CD4-positive, alpha-beta memory T cell (primary cell): ENCODE measurements around the gene GADD45G. TPM values are rescaled to one million over a fixed set of nuclear protein-coding genes. Genes with fewer than 3 reads are reported as not detected.
A peak's percentile ranks its signal among the peaks of the same experiment; 100 is the strongest.

Experiments
- CTCF ChIA-PET: fragments of 350-600 bp; sonication (Branson Sonifier 250); formaldehyde crosslinking; loops from one replicate; lab custom pipeline; 2021; ENCODE audit warnings: inconsistent platforms; ENCODE audit not compliant: partially characterized antibody; lab: Charles Lee
- POLR2A ChIA-PET: fragments of 350-600 bp; sonication (Branson Sonifier 250); formaldehyde crosslinking; loops from one replicate; lab custom pipeline; 2021; ENCODE audit not compliant: partially characterized antibody; lab: Charles Lee
- DNase-seq, 5 donors: peaks; one replicate each; pipeline versions ENCODE4 v3.0.0 to v3.0.0-alpha.2; 2020 to 2022; ENCODE audit warnings: mixed read lengths in 1 of 5
- H3K27ac ChIP-seq: one replicate; pipeline ENCODE4 v1.7.0; 2013; ENCODE audit warnings: low read depth, low read length
- H3K27me3 ChIP-seq: 2 replicates; pipeline ENCODE4 v1.7.0; 2013; ENCODE audit warnings: mild to moderate bottlenecking, low read length, moderate library complexity; ENCODE audit not compliant: insufficient read depth
- H3K36me3 ChIP-seq: 2 replicates; pipeline ENCODE4 v1.7.0; 2013; ENCODE audit warnings: mild to moderate bottlenecking, low read length, moderate library complexity; ENCODE audit not compliant: insufficient read depth
- H3K4me1 ChIP-seq: 2 replicates; pipeline ENCODE4 v1.7.0; 2013; ENCODE audit warnings: mild to moderate bottlenecking, low read length, moderate library complexity; ENCODE audit not compliant: insufficient read depth
- H3K4me3 ChIP-seq, 2 donors: one replicate each; pipeline ENCODE4 v1.7.0; 2013; ENCODE audit warnings: low read length in 2 of 2, mild to moderate bottlenecking in 1 of 2
- H3K9me3 ChIP-seq, 2 donors: one replicate each; pipeline ENCODE4 v1.7.0; 2013; ENCODE audit warnings: low read length in 2 of 2, control low read depth in 1 of 2; ENCODE audit not compliant: control insufficient read depth in 1 of 2
- H3K27ac Mint-ChIP-seq, 7 donors: one replicate each; pipeline ENCODE4 v1.8.0; 2020 to 2021; ENCODE audit warnings: mixed read lengths in 7 of 7, mild to moderate bottlenecking in 6 of 7, inconsistent platforms in 3 of 7, moderate library complexity in 3 of 7
- H3K27me3 Mint-ChIP-seq, 2 donors: one replicate each; pipeline ENCODE4 v1.8.0; 2020 to 2021; ENCODE audit warnings: mixed read lengths in 2 of 2
- H3K36me3 Mint-ChIP-seq, 2 donors: one replicate each; pipeline ENCODE4 v1.8.0; 2020 to 2021; ENCODE audit warnings: mixed read lengths in 2 of 2, inconsistent platforms in 1 of 2, mild to moderate bottlenecking in 1 of 2
- H3K4me1 Mint-ChIP-seq, 4 donors: one replicate each; pipeline ENCODE4 v1.8.0; 2020 to 2021; ENCODE audit warnings: mixed read lengths in 4 of 4, mild to moderate bottlenecking in 1 of 4
- H3K4me3 Mint-ChIP-seq, 8 donors: one replicate each; pipeline ENCODE4 v1.8.0; 2020 to 2021; ENCODE audit warnings: mixed read lengths in 8 of 8, mild to moderate bottlenecking in 7 of 8, moderate library complexity in 6 of 8, inconsistent platforms in 3 of 8
- H3K9me3 Mint-ChIP-seq, 8 donors: one replicate each; pipeline ENCODE4 v1.8.0; 2020 to 2021; ENCODE audit warnings: mixed read lengths in 8 of 8, mild to moderate bottlenecking in 5 of 8, inconsistent platforms in 3 of 8, moderate library complexity in 1 of 8
- intact Hi-C: fragments of 100-400 bp; cut with micrococcal nuclease; formaldehyde crosslinking; loops from one replicate; pipeline ENCODE4 v1.15.1; 2023
- polyA plus RNA-seq, 2 donors: library from polyadenylated mRNA; unstranded; fragments of 300-500 nt; fragmentation: Illumina TruSeq; gene quantifications; one replicate each; pipeline ENCODE4 v1.2.3, GENCODE V29; 2021
- total RNA-seq, 2 experiments: library from RNA; stranded (reverse); gene quantifications; one replicate each; pipeline ENCODE4 v1.2.3, GENCODE V29; 2021

GADD45G gene
- total and polyA plus RNA-seq, 4 experiments from 2014 or later = 0.96 to 2.9 (median 2.4) TPM; not detected in 1

DNA sequence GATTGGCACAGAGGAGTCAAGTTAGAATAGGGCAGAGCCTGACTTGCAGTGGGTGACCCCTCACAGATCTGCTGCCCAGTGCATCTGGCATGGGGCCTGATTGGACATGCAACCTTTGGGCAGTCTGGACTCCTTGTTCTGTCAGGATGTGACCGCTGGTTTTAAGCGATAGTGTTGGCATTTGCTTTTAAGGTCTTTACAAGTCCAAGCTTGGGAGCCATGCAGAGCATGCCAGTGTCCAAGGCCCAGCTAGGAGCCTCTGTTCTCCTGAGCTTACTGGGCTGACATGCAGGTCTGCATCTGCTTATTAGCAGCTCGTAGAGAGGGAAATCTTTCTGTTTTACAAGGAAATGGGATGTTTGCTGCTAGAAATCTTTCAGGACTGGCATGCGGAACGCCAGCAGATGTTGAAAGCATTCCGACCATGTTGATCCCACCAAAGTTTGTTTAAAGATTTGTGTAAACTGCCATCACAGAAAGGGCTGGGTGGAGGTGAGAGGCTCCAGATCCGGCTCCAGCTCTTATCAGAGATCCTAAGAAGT lies 27.5 kb downstream of the GADD45G start:
- no peaks in the 10 kb centered on the region for H3K36me3 Mint-ChIP-seq
- H3K4me1 Mint-ChIP-seq = no peaks in the 10 kb centered on the region
- ChIA-PET CTCF (no interaction called here), POLR2A (no interaction called here)
- H3K27me3 ChIP-seq = no peaks in the 10 kb centered on the region
- no peak overlapping the region for H3K4me3 ChIP-seq
- DNase-seq = no peak
- H3K9me3 ChIP-seq = no peaks in the 10 kb centered on the region
- H3K27ac ChIP-seq = no peak overlapping the region
- H3K27me3 Mint-ChIP-seq = no peaks in the 10 kb centered on the region
- no peak overlapping the region for H3K27ac Mint-ChIP-seq
- no peaks in the 10 kb centered on the region for H3K9me3 Mint-ChIP-seq
- H3K4me1 ChIP-seq = no peaks in the 10 kb centered on the region
- intact Hi-C loops = no loop called here
- H3K36me3 ChIP-seq = no peaks in the 10 kb centered on the region
- no peak overlapping the region for H3K4me3 Mint-ChIP-seq

DNA sequence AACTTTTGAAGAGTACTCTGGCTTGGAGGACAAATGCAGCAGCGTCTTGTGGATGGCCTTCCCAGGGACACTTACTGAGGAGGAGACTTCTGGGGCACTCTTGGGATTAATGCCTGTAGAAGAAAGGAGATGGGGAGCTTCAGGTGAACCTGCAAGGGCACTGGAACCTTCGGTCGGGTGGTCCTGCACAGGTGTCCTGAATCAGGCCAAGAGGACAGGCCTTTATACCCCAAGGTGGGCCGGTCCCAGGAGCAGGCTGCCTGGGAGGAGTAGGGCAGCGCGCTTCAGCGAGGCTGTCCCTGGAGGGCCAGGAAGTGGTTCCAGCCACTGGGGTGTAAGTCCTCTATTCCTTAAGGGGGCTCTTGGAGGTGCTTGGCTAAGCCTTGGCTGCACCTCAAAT lies 27.9 kb downstream of the GADD45G start:
- Mint-ChIP-seq H3K36me3 (no peaks in the 10 kb centered on the region), H3K4me3 (no peak overlapping the region), H3K9me3 (no peaks in the 10 kb centered on the region), H3K4me1 (no peaks in the 10 kb centered on the region), H3K27ac (no peak overlapping the region), H3K27me3 (no peaks in the 10 kb centered on the region)
- DNase-seq = no peak
- Histone ChIP-seq H3K4me3 (no peak overlapping the region), H3K9me3 (no peaks in the 10 kb centered on the region), H3K27me3 (no peaks in the 10 kb centered on the region), H3K27ac (no peak overlapping the region), H3K36me3 (no peaks in the 10 kb centered on the region), H3K4me1 (no peaks in the 10 kb centered on the region)
- POLR2A ChIA-PET = no interaction called here
- intact Hi-C loops = no loop called here
- CTCF ChIA-PET = no interaction called here

DNA sequence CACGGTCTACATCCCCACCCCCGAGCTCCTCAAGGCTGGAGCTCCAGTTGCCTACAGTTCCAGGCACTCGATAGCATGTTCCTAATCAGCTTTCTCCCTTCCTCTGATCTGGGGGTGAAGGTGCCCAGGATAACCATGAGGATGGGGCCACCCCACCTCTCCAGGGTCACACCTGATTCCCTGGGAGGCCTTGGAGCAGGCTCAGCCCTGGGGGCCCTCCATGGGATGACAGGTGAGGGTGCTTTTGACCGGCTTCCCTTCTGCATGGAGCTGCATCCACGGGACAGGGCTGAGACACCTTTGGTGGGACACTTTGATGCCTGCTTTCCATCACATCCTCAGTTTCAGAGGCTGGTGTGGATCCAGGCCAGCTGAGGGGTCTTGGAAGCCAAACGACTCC lies 28.6 kb downstream of the GADD45G start:
- no peak overlapping the region for H3K4me3 ChIP-seq
- H3K27me3 Mint-ChIP-seq = no peaks in the 10 kb centered on the region
- no peak overlapping the region for H3K27ac ChIP-seq
- POLR2A ChIA-PET = no interaction called here
- no peaks in the 10 kb centered on the region for H3K27me3 ChIP-seq
- no peak overlapping the region for H3K27ac Mint-ChIP-seq
- no peak overlapping the region for H3K4me3 Mint-ChIP-seq
- no peaks in the 10 kb centered on the region for H3K4me1 Mint-ChIP-seq
- H3K36me3 Mint-ChIP-seq = no peaks in the 10 kb centered on the region
- DNase-seq = no peak
- CTCF ChIA-PET = no interaction called here
- no peaks in the 10 kb centered on the region for H3K9me3 ChIP-seq
- no peaks in the 10 kb centered on the region for H3K36me3 ChIP-seq
- no peaks in the 10 kb centered on the region for H3K4me1 ChIP-seq
- intact Hi-C loops = no loop called here
- H3K9me3 Mint-ChIP-seq = no peaks in the 10 kb centered on the region

DNA sequence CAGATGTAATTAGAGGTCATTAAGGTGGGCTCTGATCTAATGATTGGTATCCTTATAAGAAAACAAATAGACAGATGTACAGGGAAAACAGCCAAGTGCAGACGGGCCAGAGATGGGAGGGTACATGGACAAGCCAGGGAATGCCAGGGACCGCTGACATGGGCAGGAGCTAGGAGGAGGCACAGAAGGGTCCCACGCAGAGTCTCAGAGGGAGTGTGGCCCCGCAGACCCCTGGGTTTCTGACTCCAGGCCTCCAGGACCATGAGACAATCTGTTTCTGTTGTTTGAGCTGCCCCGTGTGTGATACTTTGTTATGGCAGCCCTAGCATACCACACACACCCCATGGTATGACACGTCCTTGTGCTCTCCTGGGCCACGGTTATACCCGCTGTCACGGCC lies 29.1 kb downstream of the GADD45G start:
- ChIA-PET CTCF (no interaction called here), POLR2A (no interaction called here)
- H3K9me3 Mint-ChIP-seq = no peaks in the 10 kb centered on the region
- Histone ChIP-seq H3K27ac (no peak overlapping the region), H3K9me3 (no peaks in the 10 kb centered on the region), H3K36me3 (no peaks in the 10 kb centered on the region), H3K27me3 (no peaks in the 10 kb centered on the region), H3K4me3 (no peak overlapping the region), H3K4me1 (no peaks in the 10 kb centered on the region)
- H3K27ac Mint-ChIP-seq = no peak overlapping the region
- no peaks in the 10 kb centered on the region for H3K27me3 Mint-ChIP-seq
- H3K4me1 Mint-ChIP-seq = no peaks in the 10 kb centered on the region
- no peak for DNase-seq
- intact Hi-C loops = no loop called here
- no peaks in the 10 kb centered on the region for H3K36me3 Mint-ChIP-seq
- no peak overlapping the region for H3K4me3 Mint-ChIP-seq

DNA sequence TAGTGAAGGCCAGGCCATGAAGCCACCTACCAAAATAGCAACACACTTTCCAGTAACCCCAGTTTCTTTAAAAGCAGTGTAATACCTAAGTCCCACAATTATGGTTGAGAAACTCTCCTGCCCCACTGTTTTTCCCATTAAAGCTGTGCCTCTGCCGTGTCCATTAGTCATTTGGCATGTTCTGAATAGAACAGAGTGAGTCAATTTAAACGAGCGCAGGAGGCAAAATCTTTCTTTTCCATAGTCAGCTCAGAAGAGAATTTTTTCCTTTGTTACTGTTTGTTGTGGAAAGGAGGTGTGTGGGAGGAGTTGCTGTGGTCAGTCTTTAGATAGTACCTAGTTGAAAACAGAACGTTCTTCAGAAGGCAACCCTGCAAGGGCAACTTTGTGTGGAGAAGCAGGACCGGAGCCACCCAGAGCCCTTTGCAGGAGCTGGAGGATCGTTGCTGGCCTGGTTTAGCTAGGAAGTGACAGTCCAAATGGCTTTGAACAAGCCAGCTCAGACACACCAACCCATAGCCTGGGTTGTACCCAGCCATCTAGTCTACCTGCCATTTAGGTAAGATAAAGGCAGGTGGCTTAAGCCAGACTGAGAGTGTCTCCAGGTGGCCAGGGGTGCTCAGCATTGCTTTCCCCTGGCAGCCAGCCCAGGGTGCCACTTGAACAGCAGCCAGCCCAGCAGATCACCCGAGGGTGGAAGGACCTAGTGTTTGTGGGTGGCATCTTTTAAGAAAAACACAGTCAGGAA lies 30.4 kb downstream of the GADD45G start:
- Mint-ChIP-seq H3K36me3 (no peaks in the 10 kb centered on the region), H3K4me1 (no peaks in the 10 kb centered on the region), H3K27me3 (no peaks in the 10 kb centered on the region), H3K27ac (no peak overlapping the region), H3K4me3 (no peak overlapping the region), H3K9me3 (no peaks in the 10 kb centered on the region)
- H3K9me3 ChIP-seq = no peaks in the 10 kb centered on the region
- ChIA-PET CTCF (no interaction called here), POLR2A (no interaction called here)
- H3K27ac ChIP-seq = no peak overlapping the region
- no peak overlapping the region for H3K4me3 ChIP-seq
- H3K36me3 ChIP-seq = no peaks in the 10 kb centered on the region
- no peaks in the 10 kb centered on the region for H3K4me1 ChIP-seq
- no peak for DNase-seq
- intact Hi-C loops = no loop called here
- H3K27me3 ChIP-seq = no peaks in the 10 kb centered on the region

DNA sequence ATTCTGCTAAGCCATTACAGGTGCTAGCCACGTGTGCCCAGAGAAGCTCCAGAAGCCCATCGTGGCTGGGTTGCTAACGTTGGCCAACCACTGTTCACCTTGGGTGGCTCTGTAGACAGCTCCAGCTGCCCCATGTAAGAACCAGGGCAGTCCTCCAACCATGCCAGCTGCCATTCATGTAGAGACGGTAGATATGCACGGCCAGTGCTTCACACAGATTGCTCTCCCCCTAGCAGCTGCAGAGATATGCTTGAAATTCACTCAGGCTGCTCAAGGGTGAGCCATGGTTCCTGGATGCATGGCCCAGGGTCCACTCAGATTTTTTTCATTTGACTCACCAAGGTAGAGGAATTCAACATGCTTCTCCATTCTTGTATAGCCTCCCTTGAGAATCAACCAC lies 31.0 kb downstream of the GADD45G start:
- no peaks in the 10 kb centered on the region for H3K9me3 ChIP-seq
- no peaks in the 10 kb centered on the region for H3K27me3 ChIP-seq
- Mint-ChIP-seq H3K27me3 (no peaks in the 10 kb centered on the region), H3K36me3 (no peaks in the 10 kb centered on the region), H3K4me3 (no peak overlapping the region), H3K27ac (no peak overlapping the region), H3K4me1 (no peaks in the 10 kb centered on the region), H3K9me3 (no peaks in the 10 kb centered on the region)
- POLR2A ChIA-PET = no interaction called here
- no peak for DNase-seq
- H3K4me1 ChIP-seq = no peaks in the 10 kb centered on the region
- H3K27ac ChIP-seq = no peak overlapping the region
- H3K4me3 ChIP-seq = no peak overlapping the region
- no peaks in the 10 kb centered on the region for H3K36me3 ChIP-seq
- CTCF ChIA-PET = interaction anchor here (1.0 kb wide), 1 partner anchor 10 kb away, joined by 3 read pairs; no protein-coding TSS in a partner anchor
- intact Hi-C loops = no loop called here

DNA sequence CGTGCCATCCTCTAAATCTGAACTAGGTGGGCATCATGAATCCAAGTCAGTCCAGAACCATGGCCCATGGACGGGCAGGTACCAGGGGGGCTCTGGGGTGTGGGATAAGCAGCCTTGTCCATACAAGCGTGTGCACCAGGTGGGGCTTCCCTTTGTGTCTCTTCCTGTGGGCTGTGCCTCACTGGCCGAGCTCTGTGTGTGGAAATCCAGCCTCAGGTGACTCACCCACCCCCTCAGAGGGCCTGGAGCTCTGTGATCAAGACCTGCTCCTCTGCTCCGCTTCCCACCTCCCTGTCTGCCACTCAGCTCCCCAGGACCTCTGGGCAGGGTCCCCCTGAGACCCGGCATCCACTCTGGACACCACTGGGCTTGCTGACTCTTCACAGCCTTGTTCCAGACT lies 33.0 kb downstream of the GADD45G start:
- no peak for DNase-seq
- ChIA-PET CTCF (interaction anchor here (2.3 kb wide), 1 partner anchor 35 kb away, joined by 6 read pairs; no protein-coding TSS in a partner anchor), POLR2A (no interaction called here)
- intact Hi-C loops = no loop called here
- Mint-ChIP-seq H3K4me3 (no peak overlapping the region), H3K9me3 (no peaks in the 10 kb centered on the region), H3K4me1 (no peaks in the 10 kb centered on the region), H3K27me3 (no peaks in the 10 kb centered on the region), H3K36me3 (no peaks in the 10 kb centered on the region), H3K27ac (peak overlapping the region in 1 of 7 donors; percentile 78)
- Histone ChIP-seq H3K9me3 (no peaks in the 10 kb centered on the region), H3K27me3 (no peaks in the 10 kb centered on the region), H3K4me1 (no peaks in the 10 kb centered on the region), H3K36me3 (no peaks in the 10 kb centered on the region), H3K27ac (no peak overlapping the region), H3K4me3 (no peak overlapping the region)
